A549 treated with dexamethasone at 1 μM for 4 hours (cell line): ENCODE measurements around the gene TMEM108. TPM values are rescaled to one million over a fixed set of nuclear protein-coding genes. Genes with fewer than 3 reads are reported as not detected.

Source experiments
- total RNA-seq: library from RNA; stranded (reverse); fragments of 200-300 nt; extraction: Qiagen RNA extraction; gene quantifications from 5 replicates; pipeline ENCODE4 v1.2.3, GENCODE V29; 2022

TMEM108 gene
- 0.09 TPM in 1 of 5 replicates, not detected in the others for total RNA-seq

DNA sequence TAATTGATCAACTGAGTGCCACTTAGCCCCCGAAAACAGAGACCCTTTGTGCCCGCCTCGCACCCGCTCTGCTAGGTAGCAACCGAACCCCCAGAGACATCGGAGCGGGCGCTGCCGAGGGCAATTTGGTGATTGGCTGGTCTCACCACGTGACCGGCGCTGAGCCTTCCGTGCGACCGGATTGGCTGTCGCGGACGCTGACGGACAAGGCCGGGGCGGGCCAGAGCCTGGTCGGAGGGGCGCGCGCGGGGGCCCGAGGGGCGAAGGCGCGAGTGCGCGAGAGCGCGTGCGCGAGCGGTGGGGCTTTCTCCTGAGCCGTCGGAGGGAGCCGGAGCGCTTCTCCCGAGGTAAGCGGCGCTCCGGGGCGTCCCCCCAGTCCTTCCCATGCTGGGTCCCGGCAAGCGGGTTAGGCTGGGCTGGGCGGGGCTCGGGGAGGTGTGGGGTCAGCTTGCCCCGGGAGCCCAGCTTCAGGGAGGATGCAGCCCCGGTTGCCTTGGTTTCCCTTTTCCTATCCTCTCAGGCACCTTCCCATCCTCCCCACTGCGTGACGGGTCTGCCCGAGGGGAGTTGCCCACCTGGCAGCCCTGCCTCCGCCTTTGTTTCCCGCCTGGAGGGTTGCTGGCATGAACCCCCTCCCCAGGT lies at the start of gene TMEM108:
TMEM108 (plus strand) TSS at position 303 of the 642 bp plus-strand sequence.

DNA sequence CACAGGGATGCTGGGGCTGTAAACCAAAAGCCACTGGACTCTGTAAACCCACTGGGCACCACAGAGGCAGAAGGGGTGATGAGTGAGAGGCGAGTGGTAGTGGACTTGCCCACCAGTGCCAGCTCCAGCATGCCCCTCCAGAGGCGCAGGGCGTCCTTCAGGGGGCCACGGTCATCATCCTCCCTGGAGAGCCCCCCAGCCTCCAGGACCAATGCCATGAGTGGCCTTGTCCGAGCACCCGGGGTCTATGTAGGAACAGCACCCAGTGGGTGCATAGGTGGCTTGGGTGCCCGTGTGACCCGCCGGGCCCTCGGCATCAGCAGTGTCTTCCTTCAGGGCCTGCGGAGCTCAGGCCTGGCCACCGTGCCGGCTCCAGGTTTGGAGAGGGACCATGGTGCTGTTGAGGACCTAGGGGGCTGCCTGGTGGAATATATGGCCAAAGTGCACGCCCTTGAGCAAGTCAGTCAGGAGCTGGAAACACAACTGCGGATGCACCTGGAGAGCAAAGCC lies 361.9 kb downstream of the TMEM108 start, which contains the start of gene BFSP2:
BFSP2 (plus strand) TSS at position 51 of the 510 bp plus-strand sequence; CDS start at position 79, 28 bp downstream.

